Measurements from ENCODE around the gene DENND1A. TPM values are rescaled to one million over a fixed set of nuclear protein-coding genes. Genes with fewer than 3 reads are reported as not detected.

DENND1A gene
- total and polyA plus RNA-seq, 2 of the 13 experiments (the other 11 are each of a cell fraction or from before 2014, with no cell fraction given), result 14.8 to 30.1 TPM

GRCh38 chr9:123369296-123369695 is 560.6 kb downstream of the DENND1A start:
- H3K9ac ChIP-seq (ENCODE audit: insufficient read depth, low read depth, low read length), result no peak overlapping the region
- in situ Hi-C loops (cut with HindIII; ENCODE audit: extremely low pct_ligation_motif_present, low pct_unique_long_range_greater_than_20kb), result no loop called here
- intact Hi-C loops (cut with micrococcal nuclease; ENCODE audit: unreplicated experiment), result no loop called here
- CTCF ChIA-PET (ENCODE audit: low intra/inter-chr PET ratio, low total read pairs), result no interaction called here
- WGBS (ENCODE audit: low lambda C conversion rate), result 21% methylated on average over 3 of the region's 3 CpGs
- no peak overlapping the region for H3K4me2 ChIP-seq (ENCODE audit: low read depth, low read length)
- H3K4me3 ChIP-seq (replicated peaks in 1 of 3; ENCODE audit: insufficient read depth in 1 of 3, low read depth in 2 of 3, low read length in 3 of 3), result no peak overlapping the region
- H3K27me3 ChIP-seq (ENCODE audit: control insufficient read depth in 1 of 2, insufficient read depth in 2 of 2, low read length in 2 of 2), result peaks cover 6 to 17% of the 10 kb centered on the region in 2 experiments
- FAIRE-seq, result no peak
- no peak overlapping the region for H3K27ac ChIP-seq (ENCODE audit: extremely low read length, insufficient read depth, low read length)
- TF ChIP-seq ZFP62 (CRISPR knock-in tag; IDR thresholded peaks at IDR 0.05), result no peak
- TF ChIP-seq ZNF891 (CRISPR knock-in tag; IDR thresholded peaks at IDR 0.05), result no peak
- H3K79me2 ChIP-seq (ENCODE audit: insufficient read depth, low read length), result no peaks in the 10 kb centered on the region
- H2AFZ ChIP-seq (ENCODE audit: low read length), result no peak overlapping the region
- no TSS peak for BruUV-seq (replicated peaks)
- H4K20me1 ChIP-seq (ENCODE audit: insufficient read depth, low read length), result no peaks in the 10 kb centered on the region
- no peak for DNase-seq (ENCODE audit: low spot score)
- peaks cover 18% of the 10 kb centered on the region for H3K4me1 ChIP-seq (ENCODE audit: insufficient read depth, low read length)
- H3K9me3 ChIP-seq (ENCODE audit: low read length), result no peaks in the 10 kb centered on the region
- no peaks in the 10 kb centered on the region for H3K36me3 ChIP-seq (replicated peaks in 1 of 2; ENCODE audit: control insufficient read depth in 1 of 2, insufficient read depth in 2 of 2, low read length in 2 of 2)
- ATAC-seq, result no peak
- POLR2A ChIA-PET, result no interaction called here

DNA sequence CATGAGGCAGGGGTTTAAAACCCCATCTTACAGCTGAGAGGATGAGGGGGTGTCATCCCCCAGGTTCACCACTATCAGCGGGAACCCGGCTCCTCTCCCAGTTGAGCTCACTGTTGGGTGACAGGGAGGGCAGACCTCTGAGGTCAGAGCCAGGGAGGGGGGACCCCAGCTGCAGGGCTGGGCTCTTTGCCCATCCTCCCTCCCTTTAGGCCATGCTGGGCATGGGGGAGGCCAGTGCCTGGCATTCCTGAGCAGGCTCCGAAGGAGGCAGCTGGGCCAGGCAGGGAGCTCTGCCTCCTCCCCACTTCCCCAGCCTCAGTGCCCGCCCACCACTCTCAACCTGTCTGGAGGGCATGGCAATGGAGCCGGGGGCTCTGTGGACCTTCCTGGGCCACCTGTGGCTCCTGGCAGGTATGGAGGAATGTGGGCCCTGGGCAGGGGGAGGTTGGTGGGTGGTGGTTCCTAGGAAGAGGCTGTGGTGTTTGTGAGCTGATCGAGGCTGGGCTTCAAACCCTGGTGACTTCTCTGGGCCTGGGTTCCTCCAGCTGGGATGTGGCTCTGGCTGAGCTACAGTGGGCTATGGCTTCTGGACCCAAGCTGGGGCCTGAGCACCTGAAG is 561.3 kb downstream of the DENND1A start:
- H4K20me1 ChIP-seq (ENCODE audit: insufficient read depth, low read length), result no peaks in the 10 kb centered on the region
- no peak overlapping the region for H3K27ac ChIP-seq (ENCODE audit: extremely low read length, insufficient read depth, low read length)
- H3K79me2 ChIP-seq (ENCODE audit: insufficient read depth, low read length), result no peaks in the 10 kb centered on the region
- no TSS peak for BruUV-seq (replicated peaks)
- ATAC-seq (no peak), DNase-seq (ENCODE audit: low spot score) (no peak), FAIRE-seq (no peak)
- POLR2A ChIA-PET, result no interaction called here
- in situ Hi-C loops (cut with HindIII; ENCODE audit: extremely low pct_ligation_motif_present, low pct_unique_long_range_greater_than_20kb) (no loop called here), intact Hi-C loops (cut with micrococcal nuclease; ENCODE audit: unreplicated experiment) (no loop called here)
- TF ChIP-seq USF2 (IDR thresholded peaks at IDR 0.05; ENCODE audit: low read depth, low read length) (no peak), USF2 (CRISPR knock-in tag; IDR thresholded peaks at IDR 0.05; ENCODE audit: borderline replicate concordance) (no peak), FOXO1 (CRISPR knock-in tag; IDR thresholded peaks at IDR 0.05) (no peak), ZFP62 (CRISPR knock-in tag; IDR thresholded peaks at IDR 0.05) (no peak), HNRNPLL (IDR thresholded peaks at IDR 0.05; ENCODE audit: low read depth, low read length, poor library complexity, severe bottlenecking) (no peak), ZNF496 (CRISPR knock-in tag; IDR thresholded peaks at IDR 0.05; ENCODE audit: insufficient replicate concordance) (no peak), PLSCR1 (CRISPR knock-in tag; IDR thresholded peaks at IDR 0.05; ENCODE audit: borderline replicate concordance) (no peak), ZNF460 (CRISPR knock-in tag; IDR thresholded peaks at IDR 0.05; ENCODE audit: borderline replicate concordance) (no peak), DNMT1 (CRISPR knock-in tag; IDR thresholded peaks at IDR 0.05) (no peak)
- no peak overlapping the region for H3K4me2 ChIP-seq (ENCODE audit: low read depth, low read length)
- no peak overlapping the region for H3K4me3 ChIP-seq (replicated peaks in 1 of 3; ENCODE audit: insufficient read depth in 1 of 3, low read depth in 2 of 3, low read length in 3 of 3)
- 0% methylated on average over 1 of the region's 6 CpGs for WGBS (ENCODE audit: low lambda C conversion rate)
- H3K9ac ChIP-seq (ENCODE audit: insufficient read depth, low read depth, low read length), result no peak overlapping the region
- H3K27me3 ChIP-seq (ENCODE audit: control insufficient read depth in 1 of 2, insufficient read depth in 2 of 2, low read length in 2 of 2), result peaks cover 9 to 21% of the 10 kb centered on the region in 2 experiments
- H2AFZ ChIP-seq (ENCODE audit: low read length), result no peak overlapping the region
- CTCF ChIA-PET (ENCODE audit: low intra/inter-chr PET ratio, low total read pairs), result no interaction called here
- no peaks in the 10 kb centered on the region for H3K9me3 ChIP-seq (ENCODE audit: low read length)
- no peaks in the 10 kb centered on the region for H3K36me3 ChIP-seq (replicated peaks in 1 of 2; ENCODE audit: control insufficient read depth in 1 of 2, insufficient read depth in 2 of 2, low read length in 2 of 2)
- H3K4me1 ChIP-seq (ENCODE audit: insufficient read depth, low read length), result peaks cover 20% of the 10 kb centered on the region
